RWPE2 (cell line): ENCODE measurements around the gene EDN3.

Experiments used
- ATAC-seq: fragments of 200-7000 bp; cut with Tn5 transposase; 3 replicates; pipeline ENCODE4 v1.9.1; 2021; ENCODE audit warnings: low read depth
- DNase-seq: peaks from one replicate; pipeline ENCODE4 v3.0.0-alpha.2; 2020; ENCODE audit warnings: low spot score
- H3K27ac ChIP-seq: fragments of 450-650 bp; 2 replicates; pipeline ENCODE4 v1.5.1; 2017; ENCODE audit warnings: mild to moderate bottlenecking; ENCODE audit not compliant: poor library complexity, severe bottlenecking
- H3K27me3 ChIP-seq: fragments of 250-450 bp; sonication (Bioruptor Pico); 2 replicates; pipeline ENCODE4 v1.5.1; 2021; ENCODE audit warnings: mild to moderate bottlenecking, moderate library complexity; ENCODE audit not compliant: insufficient read depth, poor library complexity, severe bottlenecking
- H3K36me3 ChIP-seq: fragments of 250-450 bp; sonication (Bioruptor Pico); 2 replicates; pipeline ENCODE4 v1.5.1; 2020; ENCODE audit warnings: low read depth, mild to moderate bottlenecking, moderate library complexity
- H3K4me1 ChIP-seq: fragments of 250-450 bp; sonication (Bioruptor Pico); 2 replicates; pipeline ENCODE4 v1.5.1; 2021; ENCODE audit warnings: mild to moderate bottlenecking, moderate library complexity; ENCODE audit not compliant: insufficient read depth, poor library complexity, severe bottlenecking
- H3K4me3 ChIP-seq: fragments of 250-450 bp; sonication (Bioruptor Pico); 2 replicates; pipeline ENCODE4 v1.5.1; 2021; ENCODE audit warnings: mild to moderate bottlenecking, moderate library complexity; ENCODE audit not compliant: severe bottlenecking
- H3K9me3 ChIP-seq: fragments of 250-450 bp; sonication (Bioruptor Pico); 2 replicates; pipeline ENCODE4 v1.5.1; 2021; ENCODE audit warnings: mild to moderate bottlenecking, moderate library complexity; ENCODE audit not compliant: severe bottlenecking
- CTCF ChIP-seq: fragments of 450-650 bp; IDR thresholded peaks from one replicate; pipeline ENCODE4 v1.5.1; 2017; ENCODE audit warnings: mild to moderate bottlenecking, moderate library complexity; ENCODE audit not compliant: poor library complexity, severe bottlenecking

EDN3 gene

DNA sequence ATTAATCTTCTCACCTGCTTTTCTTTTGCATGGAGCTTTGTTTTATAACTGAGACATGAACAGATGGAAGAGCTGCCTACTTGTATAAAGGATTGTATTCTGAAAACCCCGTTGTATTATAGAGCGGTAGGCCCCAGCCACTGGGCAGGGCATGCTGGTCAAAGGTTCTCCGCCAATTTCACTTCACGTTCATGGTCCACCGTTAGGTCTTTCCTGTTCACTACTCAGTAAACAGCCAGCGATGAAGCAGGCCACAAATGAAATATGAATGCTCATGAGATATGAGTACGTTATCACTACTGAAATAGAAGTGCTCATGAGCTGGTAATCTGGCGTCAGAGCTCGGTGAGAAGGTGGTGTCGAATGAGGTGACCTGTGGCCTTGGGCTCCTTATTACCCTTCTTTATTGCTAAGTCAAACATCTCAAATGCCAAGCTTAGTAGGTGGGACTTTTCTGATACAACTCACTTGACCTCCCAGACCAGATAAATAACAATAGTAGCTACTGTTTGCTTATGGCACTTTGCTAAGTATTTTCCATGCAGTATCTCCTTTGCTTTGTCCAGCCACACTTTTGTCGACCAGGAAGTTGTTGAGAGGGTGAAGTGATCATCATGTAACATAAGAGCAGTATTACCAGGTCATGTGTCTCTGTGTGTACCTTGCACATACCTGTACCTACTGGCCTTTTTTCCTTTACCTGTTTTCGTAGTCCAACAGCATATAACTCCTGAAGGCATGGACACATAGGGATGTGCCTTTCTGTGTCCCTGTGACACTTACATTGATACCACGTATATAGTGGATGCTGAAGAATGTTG, 16.7 kb downstream of the EDN3 start:
- peaks cover 77% of the 10 kb centered on the region for H3K27me3 ChIP-seq
- no peak for TF ChIP-seq CTCF
- H3K27ac ChIP-seq, result no peak overlapping the region

GRCh38 chr20:59318201-59318790, 17.9 kb downstream of the EDN3 start:
- H3K4me3 ChIP-seq, result no peak overlapping the region
- H3K27me3 ChIP-seq, result peaks cover 89% of the 10 kb centered on the region
- no peak for TF ChIP-seq CTCF
- H3K4me1 ChIP-seq, result no peaks in the 10 kb centered on the region
- H3K36me3 ChIP-seq, result no peaks in the 10 kb centered on the region
- H3K27ac ChIP-seq, result no peak overlapping the region
- no peaks in the 10 kb centered on the region for H3K9me3 ChIP-seq
- DNase-seq (no peak), ATAC-seq (no peak)

More for the DNA sequence above, 16.7 kb downstream of the EDN3 start:
- Histone ChIP-seq H3K9me3 (no peaks in the 10 kb centered on the region), H3K4me3 (no peak overlapping the region), H3K36me3 (no peaks in the 10 kb centered on the region), H3K4me1 (no peaks in the 10 kb centered on the region)
- no peak for ATAC-seq
- no peak for DNase-seq

DNA sequence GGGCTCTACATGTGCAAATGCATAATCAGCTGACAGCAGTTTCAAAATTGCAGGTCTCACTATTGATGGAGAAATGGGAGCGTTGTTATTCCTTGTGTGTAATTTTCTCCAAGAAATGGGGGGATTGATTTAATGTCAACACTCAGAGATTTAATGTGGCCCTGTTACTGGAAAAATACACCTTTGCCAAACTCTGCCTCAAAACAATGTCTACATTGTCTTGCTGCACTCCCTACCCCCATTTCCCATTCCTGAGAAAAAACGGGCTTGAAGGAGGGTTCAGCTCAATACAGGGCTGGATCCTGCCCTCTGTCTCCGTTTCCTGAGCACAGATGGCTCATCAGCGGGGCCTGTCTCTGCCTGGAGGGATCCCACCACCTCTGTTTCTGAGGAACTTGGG, 18.4 kb downstream of the EDN3 start:
- ATAC-seq (no peak), DNase-seq (no peak)
- no peak for TF ChIP-seq CTCF
- no peaks in the 10 kb centered on the region for H3K4me1 ChIP-seq
- peaks cover 92% of the 10 kb centered on the region for H3K27me3 ChIP-seq
- H3K36me3 ChIP-seq, result no peaks in the 10 kb centered on the region
- H3K27ac ChIP-seq, result no peak overlapping the region
- H3K9me3 ChIP-seq, result no peaks in the 10 kb centered on the region
- H3K4me3 ChIP-seq, result no peak overlapping the region

DNA sequence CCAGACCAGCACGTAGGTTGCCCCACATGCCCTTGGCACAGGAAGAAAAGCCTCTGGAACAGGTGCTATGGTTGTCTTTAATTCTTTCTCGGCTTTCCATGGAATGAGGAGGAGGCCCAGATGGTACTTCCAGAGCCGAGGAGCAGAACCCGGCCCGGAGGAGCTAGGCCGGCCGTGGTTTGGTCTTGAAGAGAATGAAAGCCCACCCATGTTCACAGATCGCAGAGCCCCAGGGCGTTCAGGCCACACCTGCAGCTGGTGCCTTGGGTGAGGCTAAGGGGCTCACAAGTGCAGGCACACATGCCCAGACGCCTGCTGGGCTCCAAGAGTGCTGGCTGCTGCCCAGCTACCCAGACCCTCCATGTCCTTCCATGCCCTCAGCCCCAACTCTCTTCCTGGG, 20.0 kb downstream of the EDN3 start:
- H3K36me3 ChIP-seq, result no peaks in the 10 kb centered on the region
- no peaks in the 10 kb centered on the region for H3K9me3 ChIP-seq
- no peaks in the 10 kb centered on the region for H3K4me1 ChIP-seq
- ATAC-seq (no peak), DNase-seq (no peak)
- H3K27ac ChIP-seq, result no peak overlapping the region
- no peak overlapping the region for H3K4me3 ChIP-seq
- peaks cover 99% of the 10 kb centered on the region for H3K27me3 ChIP-seq
- no peak for TF ChIP-seq CTCF
